Subcutaneous adipose tissue (tissue), 4 donors: ENCODE data around the gene LY6G6F. TPM values are rescaled to one million over a fixed set of nuclear protein-coding genes. Genes with fewer than 3 reads are reported as not detected.

ENCODE experiments used
- total RNA-seq, 4 donors: library from RNA; depleted of rRNA; stranded (reverse); fragments of >200 nt; gene quantifications; one replicate each; pipeline ENCODE4 v1.1.0, GENCODE V29; 2016
- TF ChIP-seq, protein P1 (sequence below): fragments of 450-650 bp; IDR thresholded peaks from one replicate; pipeline ENCODE4 v1.5.1; 2016; ENCODE audit warnings: low read depth, mild to moderate bottlenecking, control low read depth, antibody characterized with exemption, moderate library complexity

The LY6G6F gene
- total RNA-seq, 4 donors from 2014 or later: not detected

DNA sequence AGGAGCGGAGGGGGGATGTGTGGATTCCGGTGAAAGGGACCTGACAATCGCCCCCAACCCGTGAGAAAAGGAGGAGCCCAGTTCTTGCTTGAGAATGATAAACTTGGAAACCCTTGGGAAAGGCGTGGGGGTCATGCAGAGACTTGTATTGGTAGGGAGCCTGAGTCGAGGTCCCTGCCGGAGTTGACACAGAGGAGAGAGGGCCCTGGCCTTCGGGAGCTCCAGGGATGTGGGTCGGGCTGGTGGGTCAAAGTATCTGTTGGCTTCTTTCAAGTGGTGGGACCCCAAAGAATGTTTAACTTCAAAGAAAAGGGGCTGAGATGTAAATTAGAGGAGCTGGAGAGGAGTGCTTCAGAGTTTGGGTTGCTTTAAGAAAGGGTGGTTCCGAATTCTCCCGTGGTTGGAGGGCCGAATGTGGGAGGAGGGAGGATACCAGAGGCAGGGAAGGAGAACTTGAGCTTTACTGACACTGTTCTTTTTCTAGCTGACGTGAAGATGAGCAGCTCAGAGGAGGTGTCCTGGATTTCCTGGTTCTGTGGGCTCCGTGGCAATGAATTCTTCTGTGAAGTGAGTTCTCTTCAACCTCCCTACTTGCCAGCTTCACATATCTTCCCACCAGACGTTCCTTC, 40.2 kb upstream of the LY6G6F start:
- TF ChIP-seq, protein P1, sequence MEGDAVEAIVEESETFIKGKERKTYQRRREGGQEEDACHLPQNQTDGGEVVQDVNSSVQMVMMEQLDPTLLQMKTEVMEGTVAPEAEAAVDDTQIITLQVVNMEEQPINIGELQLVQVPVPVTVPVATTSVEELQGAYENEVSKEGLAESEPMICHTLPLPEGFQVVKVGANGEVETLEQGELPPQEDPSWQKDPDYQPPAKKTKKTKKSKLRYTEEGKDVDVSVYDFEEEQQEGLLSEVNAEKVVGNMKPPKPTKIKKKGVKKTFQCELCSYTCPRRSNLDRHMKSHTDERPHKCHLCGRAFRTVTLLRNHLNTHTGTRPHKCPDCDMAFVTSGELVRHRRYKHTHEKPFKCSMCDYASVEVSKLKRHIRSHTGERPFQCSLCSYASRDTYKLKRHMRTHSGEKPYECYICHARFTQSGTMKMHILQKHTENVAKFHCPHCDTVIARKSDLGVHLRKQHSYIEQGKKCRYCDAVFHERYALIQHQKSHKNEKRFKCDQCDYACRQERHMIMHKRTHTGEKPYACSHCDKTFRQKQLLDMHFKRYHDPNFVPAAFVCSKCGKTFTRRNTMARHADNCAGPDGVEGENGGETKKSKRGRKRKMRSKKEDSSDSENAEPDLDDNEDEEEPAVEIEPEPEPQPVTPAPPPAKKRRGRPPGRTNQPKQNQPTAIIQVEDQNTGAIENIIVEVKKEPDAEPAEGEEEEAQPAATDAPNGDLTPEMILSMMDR: no peak

DNA sequence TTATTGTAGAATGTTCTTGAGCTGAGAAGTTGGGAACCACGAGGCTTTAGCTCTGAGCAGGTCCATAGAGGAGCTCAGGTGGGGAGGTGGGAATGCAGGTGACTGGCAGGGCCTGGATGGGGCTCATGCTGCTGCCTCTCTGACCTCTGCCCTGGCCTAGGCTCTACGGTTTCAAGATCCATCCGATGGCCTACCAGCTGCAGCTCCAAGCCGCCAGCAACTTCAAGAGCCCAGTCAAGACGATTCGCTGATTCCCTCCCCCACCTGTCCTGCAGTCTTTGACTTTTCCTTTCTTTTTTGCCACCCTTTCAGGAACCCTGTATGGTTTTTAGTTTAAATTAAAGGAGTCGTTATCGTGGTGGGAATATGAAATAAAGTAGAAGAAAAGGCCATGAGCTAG, 37.0 kb upstream of the LY6G6F start, which contains the start of gene LY6G5B:
Gene LY6G5B (plus strand): TSS at position 301 of the 400 bp plus-strand sequence. CDS start 975 bp downstream, outside the sequence.
- TF ChIP-seq, protein P1: no peak

GRCh38 chr6:31676322-31676903, 30.3 kb upstream of the LY6G6F start:
- TF ChIP-seq, protein P1: no peak

DNA sequence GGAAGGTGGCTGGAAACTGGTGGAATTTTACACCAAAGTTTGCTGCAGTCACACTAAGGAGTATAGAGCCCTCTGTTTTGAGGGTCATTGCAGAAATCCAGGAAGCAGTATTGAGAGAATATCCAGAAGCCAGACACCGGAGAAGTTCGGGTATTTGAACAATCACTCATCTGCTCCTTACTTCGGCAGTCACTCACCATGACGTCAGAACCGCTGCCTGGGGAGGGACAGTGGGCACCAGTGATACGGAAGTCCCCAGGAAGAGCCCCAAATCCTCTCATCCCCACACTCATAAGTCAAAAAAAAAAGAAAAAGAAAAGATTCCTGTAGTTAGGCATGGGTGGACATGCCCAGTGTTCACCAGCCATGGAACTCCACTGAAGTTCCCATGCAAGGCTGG, 29.8 kb upstream of the LY6G6F start:
- TF ChIP-seq, protein P1: no peak

DNA sequence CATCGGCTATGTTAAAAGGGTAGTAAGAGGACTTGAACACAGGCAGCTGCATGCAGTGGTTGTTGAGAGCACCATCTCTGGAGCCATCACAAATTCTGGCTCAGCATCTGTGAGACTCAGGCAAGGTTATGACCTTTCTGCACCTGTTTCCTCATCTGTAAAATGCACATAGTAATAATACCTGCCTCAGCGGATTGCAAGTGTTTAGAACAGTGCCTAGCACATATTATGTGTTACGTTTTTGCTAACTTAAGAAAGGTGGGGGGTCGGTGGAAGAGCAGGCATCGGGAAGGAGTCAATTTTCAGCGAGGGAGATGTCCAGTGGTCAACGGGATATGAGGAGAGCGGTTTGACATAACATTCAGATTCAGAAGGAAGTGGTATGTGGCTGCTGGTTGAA, 28.7 kb upstream of the LY6G6F start:
- TF ChIP-seq, protein P1: no peak

- TF ChIP-seq, protein P1: no peak
These were observed 26.2 kb upstream of the LY6G6F start, which contains the start of gene LY6G5C for GRCh38 chr6:31680226-31681134. LY6G5C (minus strand) TSS chr6:31681067; CDS start chr6:31680373, 694 bp downstream.

DNA sequence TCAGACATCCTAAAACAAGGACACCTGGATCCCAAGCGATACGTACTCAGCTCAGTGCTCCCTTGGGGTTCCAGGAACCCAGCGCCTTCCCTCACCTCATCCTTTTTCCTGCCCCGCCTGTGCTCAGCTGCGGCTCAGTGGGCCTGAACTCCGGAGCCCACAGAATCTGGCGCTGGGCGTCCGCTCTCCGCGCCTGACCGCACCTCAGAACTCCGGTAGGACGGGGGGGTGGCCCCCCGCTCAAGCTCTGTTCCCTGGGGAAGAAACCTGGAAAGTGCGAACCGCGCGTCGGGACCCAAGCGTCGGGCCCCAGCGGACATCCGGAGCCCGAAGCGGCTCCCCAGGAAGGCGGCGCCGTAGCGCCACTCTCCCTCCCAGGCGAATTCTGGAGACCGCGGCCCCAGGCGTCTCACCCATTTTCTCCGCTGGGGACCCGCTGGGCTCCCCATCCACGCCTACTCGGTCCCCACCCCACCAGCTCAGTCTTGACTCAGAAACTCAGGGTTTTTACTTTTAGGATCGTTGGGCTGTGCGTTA, 25.5 kb upstream of the LY6G6F start:
- TF ChIP-seq, protein P1: no peak
